Skin epidermis (tissue), 12 donors: Measurements from ENCODE around the gene ERI3.

Source experiments
- H3K27ac ChIP-seq, 21 experiments: fragments of 200-600 bp; sonication (generic) in 11 of 21; one replicate each; pipeline ENCODE4 v1.5.0; 2020; ENCODE audit warnings: mild to moderate bottlenecking in 3 of 21, inconsistent platforms in 2 of 21, moderate library complexity in 2 of 21
- H3K4me3 ChIP-seq, 7 experiments: fragments of 200-600 bp; sonication (generic) in 2 of 7; one replicate each; pipeline ENCODE4 v1.5.0; 2020; ENCODE audit warnings: inconsistent platforms in 2 of 7, mild to moderate bottlenecking in 2 of 7, moderate library complexity in 1 of 7

Gene ERI3

DNA sequence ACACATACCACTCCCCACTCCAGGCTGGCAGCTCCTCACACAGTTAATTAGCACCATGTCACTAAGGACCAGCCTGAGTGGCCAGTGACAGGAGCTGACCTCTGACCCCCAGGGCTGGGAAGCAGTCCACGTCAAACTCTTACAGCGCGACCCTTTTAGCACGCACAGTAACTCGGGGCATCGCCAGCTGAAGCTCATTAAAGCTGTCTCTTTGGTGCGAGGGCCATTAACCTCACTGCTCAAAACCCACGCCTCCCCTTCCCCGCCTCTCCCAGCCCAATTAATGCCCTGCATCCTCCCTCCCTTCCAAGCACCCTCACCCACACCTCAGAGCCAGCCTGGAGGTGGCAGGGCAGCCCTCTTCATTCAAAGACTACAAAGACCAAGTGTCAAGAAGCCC lies 110.1 kb downstream of the ERI3 start:
- Histone ChIP-seq H3K27ac (no peak overlapping the region), H3K4me3 (no peak overlapping the region)

DNA sequence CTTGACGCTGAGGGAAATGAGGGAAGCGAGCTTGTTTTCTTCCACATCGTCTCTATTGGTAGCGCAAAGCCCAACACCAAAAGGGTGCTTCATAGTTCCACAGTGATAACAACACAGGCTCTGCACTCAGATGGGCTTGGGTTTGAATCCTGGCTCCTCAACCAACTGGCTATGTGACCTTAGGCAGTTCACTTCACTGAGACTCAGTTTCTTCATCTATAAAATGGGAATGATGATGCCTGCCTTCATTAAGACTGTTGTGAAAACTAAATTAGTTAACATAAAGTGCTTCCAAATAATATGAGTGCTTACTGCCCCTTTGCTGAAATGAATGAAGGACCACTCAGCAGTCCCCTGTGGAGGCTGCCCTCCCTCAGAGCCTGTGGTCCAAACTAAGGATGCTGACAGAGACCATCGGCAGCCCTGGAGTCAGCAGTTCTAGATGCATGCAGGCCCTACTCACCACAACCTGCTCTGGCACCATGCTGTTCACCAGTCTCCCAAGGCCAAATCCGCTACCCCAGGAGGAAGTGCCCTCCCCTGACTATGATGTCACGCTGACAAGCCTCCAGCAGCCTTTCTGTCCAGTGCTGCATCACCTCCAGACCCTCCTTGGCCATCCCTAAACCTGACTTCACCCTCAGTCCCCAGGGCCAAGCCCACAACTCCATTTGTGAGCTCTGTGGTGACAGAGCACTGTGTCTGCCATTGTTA lies 111.1 kb downstream of the ERI3 start:
- Histone ChIP-seq H3K4me3 (no peak overlapping the region), H3K27ac (no peak overlapping the region)

DNA sequence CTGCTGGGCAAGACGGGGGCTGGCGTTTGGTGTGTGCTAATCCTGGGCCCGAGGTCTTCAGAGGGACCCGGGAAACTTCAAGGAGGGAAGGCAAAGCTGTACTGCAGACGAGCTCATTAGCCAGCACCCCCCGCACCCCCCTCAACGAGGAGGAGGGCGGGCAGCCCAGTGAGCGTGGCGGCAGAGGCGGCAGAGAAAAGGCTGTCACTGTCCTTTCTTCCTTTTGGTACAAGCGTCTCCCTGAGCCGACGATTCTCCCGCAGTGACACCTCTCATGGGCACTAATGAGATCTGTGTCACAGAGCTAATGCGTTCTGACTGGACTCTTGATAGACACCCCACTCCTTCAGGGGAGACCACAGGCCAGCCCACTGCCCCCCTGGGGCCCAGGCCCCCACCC lies 112.3 kb downstream of the ERI3 start:
- H3K4me3 ChIP-seq, result no peak overlapping the region
- no peak overlapping the region for H3K27ac ChIP-seq

DNA sequence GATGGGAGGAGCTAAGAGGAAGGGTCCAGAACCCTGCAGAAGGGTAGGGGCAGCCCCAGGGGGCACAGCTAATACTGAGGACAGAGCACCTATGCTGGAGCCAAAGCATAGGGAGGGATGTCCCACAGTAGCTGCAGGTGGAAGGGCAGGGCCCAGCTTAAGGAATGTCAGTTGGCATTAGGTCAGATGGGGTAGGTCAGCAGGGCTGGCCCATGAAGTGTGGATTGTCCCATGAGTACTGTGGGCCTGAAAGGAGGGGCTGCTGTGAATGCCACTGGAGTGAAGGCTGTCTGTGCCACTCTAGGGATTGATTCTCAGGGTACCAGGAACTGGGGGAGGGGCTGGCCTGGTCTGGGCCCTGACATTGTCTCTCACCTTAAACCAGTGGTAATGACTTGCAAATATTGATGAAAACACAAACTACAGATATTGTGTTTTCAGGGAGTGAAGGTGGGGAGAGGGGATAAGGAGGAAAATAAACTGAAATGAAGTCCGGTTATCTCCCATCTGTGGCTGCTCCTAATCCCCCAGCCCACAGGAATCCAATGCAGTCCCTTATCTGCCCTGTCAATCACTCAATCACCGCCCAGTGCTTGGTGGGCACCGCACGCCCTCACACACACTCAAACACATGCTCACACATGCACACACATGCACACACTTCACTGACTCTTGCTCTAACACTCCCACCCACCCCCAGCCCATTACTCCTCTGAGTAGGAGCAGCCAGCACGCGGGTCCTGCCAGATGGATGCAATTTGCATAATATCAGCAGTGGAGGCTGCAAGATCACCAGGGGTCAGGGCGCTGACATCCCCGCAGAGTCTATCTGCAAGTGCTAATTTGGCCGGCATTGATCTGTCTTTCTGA lies 114.0 kb downstream of the ERI3 start:
- Histone ChIP-seq H3K4me3 (no peak overlapping the region), H3K27ac (peak overlapping the region in 9 of 21 experiments; percentile 8 to 76 (median 37))

DNA sequence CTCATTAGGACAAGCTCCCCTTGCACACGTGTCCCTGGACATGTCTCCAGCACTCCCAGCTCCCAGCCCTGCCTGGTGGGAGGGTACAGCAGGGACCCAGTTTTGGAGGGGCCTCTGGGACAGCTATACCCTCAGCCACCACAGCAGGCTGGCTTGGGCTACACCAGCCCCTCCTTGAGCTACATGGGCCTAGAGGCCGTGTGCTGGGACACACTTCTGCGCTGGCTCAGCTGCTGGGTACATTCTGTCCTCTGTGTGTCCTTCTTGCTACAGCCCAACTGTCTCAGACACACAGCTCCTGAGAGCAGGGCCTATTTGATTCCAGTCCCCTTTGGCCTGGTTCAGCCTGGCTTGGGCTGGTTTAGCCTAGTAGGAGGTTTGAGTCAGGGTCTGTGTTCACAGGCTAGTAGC lies 115.1 kb downstream of the ERI3 start:
- Histone ChIP-seq H3K4me3 (no peak overlapping the region), H3K27ac (peak overlapping the region in 9 of 21 experiments; percentile 13 to 76 (median 50))

DNA sequence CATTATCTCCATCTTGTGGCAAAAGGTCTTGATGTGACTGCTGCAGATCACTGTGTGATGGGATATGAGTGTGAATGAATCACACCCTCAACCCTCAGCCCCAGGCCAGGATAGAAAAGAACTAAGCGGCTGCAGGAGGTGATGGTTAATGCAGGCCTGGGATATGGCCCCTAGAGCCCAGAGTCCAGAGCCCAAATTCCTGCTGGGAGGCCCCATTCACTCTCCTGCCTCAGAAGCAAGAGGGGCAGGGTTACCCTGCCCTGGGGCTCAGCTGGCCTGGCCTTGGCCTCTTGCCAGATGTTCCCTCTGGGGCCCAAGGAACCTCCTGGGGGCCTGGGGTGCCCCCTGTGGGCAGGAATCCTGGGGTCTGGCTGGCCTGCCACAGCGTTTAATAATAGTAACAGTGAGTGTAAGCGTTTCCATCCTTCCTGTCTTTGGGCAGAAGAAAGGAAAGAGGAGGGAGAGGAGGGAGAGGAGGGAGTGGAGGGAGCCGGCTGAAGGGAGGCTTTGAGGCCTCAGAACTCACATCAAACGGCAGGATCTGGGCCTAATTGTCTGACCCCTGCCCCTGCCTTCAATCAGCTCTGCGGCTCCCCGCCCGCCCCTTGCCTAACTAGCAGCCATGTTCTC lies 115.6 kb downstream of the ERI3 start:
- Histone ChIP-seq H3K4me3 (no peak overlapping the region), H3K27ac (peak overlapping the region in 10 of 21 experiments; percentile 13 to 76 (median 40))

DNA sequence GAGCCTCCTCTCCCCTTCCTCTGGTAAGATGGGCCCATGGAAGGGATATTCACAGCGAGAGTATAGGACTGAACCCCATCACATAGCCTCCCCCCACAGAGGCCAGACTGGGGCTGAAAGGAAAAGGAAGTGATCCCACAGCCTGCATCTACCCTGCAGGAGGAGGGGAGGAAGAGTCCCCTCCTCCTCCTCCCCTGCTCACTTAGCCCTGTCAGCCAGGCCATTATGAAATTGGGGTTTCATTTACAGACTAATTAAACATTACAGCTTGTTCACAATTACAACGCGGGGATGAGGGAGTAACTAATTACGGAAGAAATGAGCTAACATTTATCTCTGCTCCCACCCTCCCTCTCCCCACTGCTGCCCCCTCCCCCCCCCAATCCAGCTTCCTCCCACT lies 116.4 kb downstream of the ERI3 start:
- Histone ChIP-seq H3K4me3 (no peak overlapping the region), H3K27ac (peak overlapping the region in 1 of 21 experiments; percentile 67)

DNA sequence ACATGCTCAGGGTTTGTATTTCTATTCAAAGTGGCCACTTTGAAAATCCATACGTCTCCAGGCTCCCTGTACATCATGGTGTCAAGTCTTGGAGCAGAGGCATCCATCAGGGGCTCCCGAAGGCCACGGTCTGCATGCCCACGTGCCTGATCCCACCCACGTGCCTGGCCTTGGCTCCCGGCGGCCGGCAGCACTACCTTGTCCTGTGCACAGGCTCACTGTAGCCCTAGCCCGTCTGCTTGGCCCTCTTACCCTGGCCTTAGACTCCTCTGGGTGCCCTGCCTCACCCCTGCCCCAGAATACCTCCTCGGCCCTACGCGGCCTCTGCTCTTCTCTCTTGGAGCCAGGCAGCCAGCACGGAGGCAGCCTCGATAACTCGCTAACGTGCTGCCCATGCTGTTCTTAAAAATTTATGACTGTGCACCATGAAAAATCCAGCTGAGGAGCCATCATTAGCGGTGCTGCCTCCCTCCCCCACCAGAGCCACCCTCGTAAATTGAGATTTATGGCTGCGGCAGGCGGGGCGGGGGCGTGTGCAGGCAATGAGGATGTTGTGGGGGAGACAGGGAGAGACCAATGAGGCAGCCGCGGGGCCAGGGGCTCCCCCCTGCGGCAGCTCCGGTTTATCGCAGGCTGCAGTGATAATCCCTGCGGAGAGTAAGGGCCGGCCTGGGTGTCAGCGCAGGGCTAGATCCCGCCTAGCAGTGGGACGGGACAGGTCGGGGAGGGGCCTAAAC lies 117.2 kb downstream of the ERI3 start:
- Histone ChIP-seq H3K4me3 (no peak overlapping the region), H3K27ac (no peak overlapping the region)

DNA sequence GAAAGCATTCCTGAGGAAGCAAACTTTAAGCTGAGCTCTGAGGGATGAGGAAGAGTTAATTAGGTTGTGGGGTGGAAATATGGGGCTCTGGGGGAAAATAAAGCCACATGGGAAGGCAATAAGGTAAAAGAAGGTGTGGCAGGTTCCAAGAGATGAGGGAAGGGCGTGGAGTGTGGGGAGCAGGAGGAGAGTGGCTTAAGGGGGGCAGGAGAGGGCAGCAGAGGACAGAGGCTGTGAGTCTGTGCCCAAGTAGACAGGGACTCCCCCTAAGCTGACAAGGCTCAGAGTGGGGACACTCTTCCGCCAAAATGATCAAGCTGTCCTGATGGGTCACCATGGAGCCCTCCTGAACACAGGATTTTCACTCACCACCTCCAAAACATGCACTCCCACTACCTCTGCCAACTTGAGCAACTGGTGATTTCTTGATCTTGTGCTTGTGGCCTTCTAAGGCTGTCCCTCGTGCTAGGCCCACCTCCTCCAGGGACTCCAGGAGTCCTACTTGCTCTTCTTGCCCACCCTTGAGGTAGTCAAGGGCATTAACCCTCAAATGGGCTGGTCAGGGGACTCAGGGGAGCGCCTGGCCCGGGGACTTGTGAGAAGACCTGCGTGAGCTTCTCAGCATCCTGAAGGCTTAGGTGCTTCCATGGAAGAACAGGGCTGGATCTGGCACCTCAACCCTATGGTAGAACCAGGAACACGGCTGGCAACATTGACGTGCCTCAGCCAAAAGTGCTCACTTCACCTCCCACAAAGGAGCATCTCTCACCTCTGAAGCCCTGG lies 118.4 kb downstream of the ERI3 start:
- Histone ChIP-seq H3K27ac (no peak overlapping the region), H3K4me3 (no peak overlapping the region)

DNA sequence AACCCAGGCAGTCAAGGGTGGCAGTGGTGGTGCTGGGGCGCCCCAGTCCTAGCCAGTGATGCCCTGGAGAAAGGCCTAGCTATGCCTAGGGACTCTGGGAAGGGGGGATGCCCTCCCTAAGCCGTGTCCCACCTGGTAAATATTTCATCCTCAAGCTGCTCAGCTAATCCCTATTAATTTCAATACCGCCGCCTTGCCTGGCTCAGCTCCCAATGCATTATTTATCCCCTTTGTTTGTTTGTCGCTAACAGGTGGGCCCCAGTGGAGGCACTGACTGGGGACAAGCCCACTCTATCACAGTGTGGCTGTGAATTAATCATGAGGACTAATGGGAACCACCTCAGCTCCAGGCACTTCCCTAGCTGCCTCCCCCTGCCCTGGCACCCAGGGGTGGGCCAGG lies 119.2 kb downstream of the ERI3 start:
- Histone ChIP-seq H3K4me3 (no peak overlapping the region), H3K27ac (no peak overlapping the region)

DNA sequence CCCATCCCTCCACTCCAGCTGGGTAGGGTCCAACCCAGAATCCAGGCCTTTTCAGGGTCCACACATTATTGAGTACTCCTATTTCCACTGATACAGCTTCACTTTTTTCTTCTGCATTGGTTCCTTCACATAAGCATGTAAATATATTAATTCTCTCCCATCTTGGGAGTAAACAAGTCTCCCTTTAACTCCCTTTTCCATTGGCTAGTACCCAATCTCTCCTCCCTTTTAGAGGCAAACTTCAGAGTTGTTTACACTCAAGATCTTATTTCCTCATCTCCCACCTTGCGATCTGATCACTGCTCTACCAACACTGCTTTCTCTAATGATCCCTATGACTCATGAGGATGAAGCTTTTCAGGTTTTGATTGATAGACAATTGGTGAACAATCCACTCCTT lies 121.5 kb downstream of the ERI3 start:
- H3K27ac ChIP-seq, result no peak overlapping the region
- H3K4me3 ChIP-seq, result no peak overlapping the region

DNA sequence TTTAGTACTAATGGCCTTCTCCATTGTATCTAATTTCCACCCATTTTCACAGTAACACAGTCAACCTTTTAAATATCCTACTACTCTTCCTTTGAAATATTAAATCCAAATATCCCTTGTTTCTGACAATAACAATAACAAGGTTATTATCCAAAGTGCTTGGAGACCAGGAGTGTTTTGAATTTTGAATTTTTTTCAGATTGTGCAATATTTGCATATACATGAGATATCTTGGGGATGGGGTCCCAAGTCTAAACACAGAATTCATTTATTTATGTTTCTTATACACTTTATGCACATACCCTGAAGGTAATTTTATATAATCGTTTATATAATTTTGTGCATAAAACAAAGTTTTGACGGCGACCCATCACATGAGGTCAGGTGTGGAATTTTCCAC lies 124.3 kb downstream of the ERI3 start:
- no peak overlapping the region for H3K27ac ChIP-seq
- H3K4me3 ChIP-seq, result no peak overlapping the region

DNA sequence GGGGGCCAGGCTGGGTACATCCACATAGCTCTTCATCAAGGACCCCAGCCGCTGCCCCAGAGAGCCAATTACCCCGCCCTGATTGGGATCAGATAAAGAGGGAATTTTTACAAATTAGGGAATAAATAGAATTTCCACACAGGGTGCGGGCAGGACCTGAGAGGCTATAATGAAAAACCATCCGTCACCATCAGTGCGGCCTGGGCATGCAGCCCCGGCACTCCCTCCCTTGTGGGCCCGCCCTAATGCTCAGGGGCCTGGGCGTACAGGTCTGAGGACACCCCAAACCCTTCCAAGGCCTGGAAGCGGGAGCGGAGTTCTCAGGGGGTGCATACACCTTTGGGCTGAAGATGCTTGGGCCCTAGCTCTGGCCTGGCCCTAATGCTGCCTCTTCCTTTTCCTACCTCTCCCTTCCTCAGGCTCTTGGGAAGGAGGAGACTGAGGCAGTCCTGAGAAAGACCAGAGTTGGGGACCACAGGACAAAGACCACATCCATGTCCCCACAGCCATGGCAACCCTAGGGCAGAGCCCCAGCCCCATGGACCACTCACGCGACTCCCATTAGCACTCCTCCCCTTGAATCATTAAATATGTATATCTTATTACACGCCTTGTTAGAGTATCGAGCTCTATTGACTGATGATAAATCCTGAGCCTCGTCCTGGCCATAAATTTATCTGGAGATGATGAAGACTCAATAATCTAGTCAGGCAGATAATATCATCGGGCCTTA lies 125.5 kb downstream of the ERI3 start:
- Histone ChIP-seq H3K27ac (no peak overlapping the region), H3K4me3 (no peak overlapping the region)

DNA sequence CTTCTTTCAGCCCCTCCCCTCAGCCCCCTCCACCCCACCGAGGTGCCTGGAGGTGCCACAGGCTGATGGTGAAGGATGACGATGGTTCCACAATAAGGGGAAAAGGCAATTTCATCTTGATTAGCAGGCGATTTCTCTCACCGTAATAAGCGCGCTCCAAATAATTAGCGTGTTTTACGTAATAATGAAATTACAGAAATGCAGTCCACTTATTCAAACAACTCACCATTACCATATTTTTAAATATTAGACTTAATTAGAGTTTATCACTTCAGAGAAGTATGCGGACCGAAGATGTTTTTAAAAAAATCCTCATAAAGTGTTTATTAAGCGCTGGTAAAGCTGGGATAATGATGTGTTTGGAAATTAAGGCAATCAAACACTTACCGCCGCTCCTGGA lies 126.8 kb downstream of the ERI3 start:
- Histone ChIP-seq H3K27ac (no peak overlapping the region), H3K4me3 (no peak overlapping the region)

DNA sequence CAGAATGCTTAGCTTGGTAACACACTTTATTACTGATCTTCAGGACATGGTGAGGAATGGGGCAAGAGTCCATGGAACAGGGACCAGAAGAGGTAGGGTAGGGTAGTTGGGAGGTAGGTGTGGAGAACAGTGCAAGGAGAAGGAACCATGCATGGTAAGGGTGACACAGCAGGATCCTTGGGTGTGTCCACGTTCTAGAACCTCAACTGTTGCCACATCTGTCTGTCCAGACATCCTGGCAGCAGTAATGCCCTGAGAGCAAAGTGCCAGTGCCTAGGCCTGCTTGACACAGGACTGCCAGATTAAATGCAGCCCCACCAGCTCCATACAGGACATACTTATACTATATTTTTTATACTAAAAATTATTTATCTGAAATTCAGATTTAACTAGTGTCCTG lies 127.8 kb downstream of the ERI3 start:
- Histone ChIP-seq H3K27ac (no peak overlapping the region), H3K4me3 (no peak overlapping the region)

DNA sequence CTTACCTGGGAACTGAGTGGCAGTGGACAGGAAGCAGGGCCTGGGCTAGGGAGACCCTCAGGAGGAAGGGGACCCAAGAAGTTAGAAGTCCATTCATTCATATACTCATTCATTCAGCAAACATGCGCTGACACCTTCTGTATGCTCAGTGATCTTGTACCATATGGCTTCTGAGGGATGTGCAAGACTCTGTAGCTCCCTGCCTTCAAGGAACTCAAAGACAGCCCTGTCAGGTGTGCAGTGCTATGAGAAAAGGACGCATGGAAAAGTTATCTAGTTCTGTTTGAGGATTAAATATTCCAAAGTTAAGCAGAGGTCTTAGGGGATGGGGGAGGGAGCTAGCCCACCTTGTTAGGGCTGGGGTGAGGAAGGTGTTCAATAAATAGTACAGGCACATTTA lies 129.3 kb downstream of the ERI3 start:
- Histone ChIP-seq H3K27ac (no peak overlapping the region), H3K4me3 (no peak overlapping the region)

DNA sequence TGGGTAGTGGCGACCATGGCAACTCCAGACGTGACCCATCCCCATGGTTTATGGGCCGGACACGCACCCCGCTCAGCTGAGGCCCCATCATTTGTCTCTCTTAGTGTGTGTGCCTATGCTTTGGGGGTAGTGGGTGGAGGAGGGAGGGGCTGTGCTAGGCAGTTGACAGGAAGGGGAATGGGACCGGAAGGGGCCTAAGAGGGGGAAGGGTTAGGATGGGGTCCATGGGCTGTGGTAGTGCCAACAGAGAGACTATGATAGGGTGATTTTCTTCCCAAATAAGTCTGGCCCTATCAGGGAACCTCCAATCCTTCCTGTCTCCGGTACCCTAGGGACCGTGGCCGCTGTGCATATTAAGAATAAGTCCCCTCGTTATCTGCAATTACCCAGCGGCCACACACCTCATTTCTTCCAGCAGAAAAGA lies 131.9 kb downstream of the ERI3 start:
- Histone ChIP-seq H3K4me3 (no peak overlapping the region), H3K27ac (no peak overlapping the region)

DNA sequence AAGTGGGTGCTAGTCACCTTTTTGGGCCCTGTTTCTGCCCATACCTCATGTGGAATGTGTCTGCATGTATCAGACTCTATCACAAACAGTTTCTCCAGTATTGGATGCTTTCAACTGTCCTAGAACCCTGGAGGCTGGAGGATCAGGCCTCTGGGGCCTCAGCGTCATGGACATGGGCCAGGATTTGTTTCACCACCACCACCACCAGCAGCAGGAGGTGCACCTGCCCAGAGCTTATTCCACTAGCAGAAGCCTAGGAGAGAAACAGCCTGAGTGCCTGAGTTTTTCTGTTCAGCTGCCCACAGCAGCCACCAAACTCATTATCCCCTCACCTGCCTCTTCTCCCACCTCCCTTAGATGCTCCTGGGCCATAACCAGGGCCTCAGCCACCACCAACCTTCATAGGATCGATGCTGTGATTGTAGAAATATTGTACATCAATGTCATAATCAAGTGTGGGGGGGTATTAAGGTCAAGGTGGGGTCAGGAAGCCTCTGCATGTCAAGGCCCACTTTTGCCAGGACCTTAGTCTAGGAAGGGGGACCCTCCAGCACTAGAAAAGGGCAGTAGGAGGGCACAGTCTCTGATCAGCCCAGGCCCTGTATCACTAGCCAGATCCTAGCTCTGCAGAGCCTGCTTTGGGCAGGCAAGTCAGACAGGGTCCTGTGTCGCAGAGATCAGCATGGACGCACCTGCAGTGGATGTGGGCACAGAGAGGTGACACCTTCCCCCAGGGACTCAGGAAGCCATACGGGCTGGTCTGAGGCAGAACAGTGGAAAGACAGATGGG lies 132.5 kb downstream of the ERI3 start:
- H3K27ac ChIP-seq, result no peak overlapping the region

More for the DNA sequence above, 132.5 kb downstream of the ERI3 start:
- no peak overlapping the region for H3K4me3 ChIP-seq
